ENCODE measurements around the gene UBE2H. TPM values are rescaled to one million over a fixed set of nuclear protein-coding genes. Genes with fewer than 3 reads are reported as not detected.

The UBE2H gene
- total RNA-seq, 2 experiments from 2014 or later = 52.1 to 52.5 TPM

GRCh38 chr7:129793506-129794310 lies 159.1 kb downstream of the UBE2H start:
- ChIA-PET CTCF (no interaction called here), POLR2A (no interaction called here)
- peaks cover 22% of the 10 kb centered on the region for H3K27me3 Mint-ChIP-seq
- peaks cover 0 to 10% of the 10 kb centered on the region in 2 experiments for H3K27me3 ChIP-seq (ENCODE audit: control insufficient read depth in 1 of 2, insufficient read depth in 2 of 2, low read length in 2 of 2)
- H3K4me1 ChIP-seq (ENCODE audit: insufficient read depth, low read length) = no peaks in the 10 kb centered on the region
- H3K36me3 Mint-ChIP-seq (ENCODE audit: low read depth) = no peaks in the 10 kb centered on the region
- no peak overlapping the region for H3K27ac ChIP-seq (ENCODE audit: low read depth in 1 of 2, low read length in 2 of 2)
- H3K4me3 Mint-ChIP-seq = no peak overlapping the region
- ATAC-seq (ENCODE audit: poor library complexity) = no peak
- no peak for TF ChIP-seq CTCF (IDR thresholded peaks at IDR 0.05)
- H3K27ac Mint-ChIP-seq = no peak overlapping the region
- intact Hi-C loops (cut with DNase I, micrococcal nuclease) = no loop called here
- H3K9me3 ChIP-seq (ENCODE audit: control insufficient read depth in 1 of 2, insufficient read depth in 1 of 2, low read length in 2 of 2) = no peaks in the 10 kb centered on the region
- H3K4me1 Mint-ChIP-seq (ENCODE audit: low read depth) = no peaks in the 10 kb centered on the region
- no peaks in the 10 kb centered on the region for H3K36me3 ChIP-seq (ENCODE audit: insufficient read depth, low read length)
- no peak overlapping the region for H3K4me3 ChIP-seq (ENCODE audit: low read length)
- H3K9me3 Mint-ChIP-seq = no peaks in the 10 kb centered on the region
- DNase-seq = no peak

- no peaks in the 10 kb centered on the region for H3K4me1 ChIP-seq (ENCODE audit: insufficient read depth, low read length)
- DNase-seq = no peak
- no peaks in the 10 kb centered on the region for H3K9me3 ChIP-seq (ENCODE audit: control insufficient read depth in 1 of 2, insufficient read depth in 1 of 2, low read length in 2 of 2)
- intact Hi-C loops (cut with DNase I, micrococcal nuclease) = no loop called here
- H3K36me3 ChIP-seq (ENCODE audit: insufficient read depth, low read length) = no peaks in the 10 kb centered on the region
- H3K4me1 Mint-ChIP-seq (ENCODE audit: low read depth) = no peaks in the 10 kb centered on the region
- no peaks in the 10 kb centered on the region for H3K36me3 Mint-ChIP-seq (ENCODE audit: low read depth)
- H3K27ac ChIP-seq (ENCODE audit: low read depth in 1 of 2, low read length in 2 of 2) = no peak overlapping the region
- H3K27ac Mint-ChIP-seq = no peak overlapping the region
- no peak overlapping the region for H3K4me3 ChIP-seq (ENCODE audit: low read length)
- H3K4me3 Mint-ChIP-seq = no peak overlapping the region
- H3K9me3 Mint-ChIP-seq = no peaks in the 10 kb centered on the region
- TF ChIP-seq CTCF (IDR thresholded peaks at IDR 0.05) = no peak
- peaks cover 1 to 15% of the 10 kb centered on the region in 2 experiments for H3K27me3 ChIP-seq (ENCODE audit: control insufficient read depth in 1 of 2, insufficient read depth in 2 of 2, low read length in 2 of 2)
- ATAC-seq (ENCODE audit: poor library complexity) = no peak
- POLR2A ChIA-PET = no interaction called here
- peaks cover 28% of the 10 kb centered on the region for H3K27me3 Mint-ChIP-seq
- CTCF ChIA-PET = no interaction called here
Observed at GRCh38 chr7:129792721-129793120, 160.0 kb downstream of the UBE2H start.

GRCh38 chr7:129790136-129790535 lies 162.6 kb downstream of the UBE2H start:
- Histone ChIP-seq H3K4me3 (ENCODE audit: low read length) (no peak overlapping the region), H3K36me3 (ENCODE audit: insufficient read depth, low read length) (no peaks in the 10 kb centered on the region), H3K27ac (ENCODE audit: low read depth in 1 of 2, low read length in 2 of 2) (no peak overlapping the region), H3K9me3 (ENCODE audit: control insufficient read depth in 1 of 2, insufficient read depth in 1 of 2, low read length in 2 of 2) (peaks cover 0 to 6% of the 10 kb centered on the region in 2 experiments), H3K4me1 (ENCODE audit: insufficient read depth, low read length) (peaks cover 11% of the 10 kb centered on the region), H3K27me3 (ENCODE audit: control insufficient read depth in 1 of 2, insufficient read depth in 2 of 2, low read length in 2 of 2) (peaks cover 25 to 35% of the 10 kb centered on the region in 2 experiments)
- H3K9me3 Mint-ChIP-seq = no peaks in the 10 kb centered on the region
- H3K4me3 Mint-ChIP-seq = no peak overlapping the region
- intact Hi-C loops (cut with DNase I, micrococcal nuclease) = no loop called here
- H3K27me3 Mint-ChIP-seq = peaks cover 54% of the 10 kb centered on the region
- TF ChIP-seq CTCF (IDR thresholded peaks at IDR 0.05) = no peak
- DNase-seq (no peak), ATAC-seq (ENCODE audit: poor library complexity) (no peak)
- ChIA-PET POLR2A (interaction anchor here (0.6 kb wide), 1 partner anchor 44 kb away, joined by 3 read pairs; no protein-coding TSS in a partner anchor), CTCF (interaction anchor here (0.5 to 0.7 kb wide), 3 partner anchors 34 to 628 kb away, joined by 3 to 4 read pairs (median 3); no protein-coding TSS in a partner anchor)
- peaks cover 16% of the 10 kb centered on the region for H3K4me1 Mint-ChIP-seq (ENCODE audit: low read depth)
- no peak overlapping the region for H3K27ac Mint-ChIP-seq
- H3K36me3 Mint-ChIP-seq (ENCODE audit: low read depth) = no peaks in the 10 kb centered on the region

Data from CD4-positive, alpha-beta T cell (primary cell).